Measurements from ENCODE around the gene SERPIND1. TPM values are rescaled to one million over a fixed set of nuclear protein-coding genes. Genes with fewer than 3 reads are reported as not detected.
"Not testable (repeated sequence)": the region's sequence is repeated elsewhere in the genome, so short reads cannot be mapped to it uniquely, and the experiment has no call there.

SERPIND1 gene
- total RNA-seq, 2 experiments from 2014 or later: not detected

- H3K27me3 Mint-ChIP-seq (ENCODE audit: low read depth): no peaks in the 10 kb centered on the region
- ChIA-PET POLR2A (interaction anchor here (0.9 kb wide), 1 partner anchor 45 kb away, joined by 3 read pairs; no protein-coding TSS in a partner anchor), CTCF (interaction anchor here (1.2 kb wide), 1 partner anchor 11 kb away, joined by 4 read pairs; no protein-coding TSS in a partner anchor)
- peaks cover 26% of the 10 kb centered on the region for H3K4me1 Mint-ChIP-seq (ENCODE audit: low read depth)
- peaks cover 61% of the 10 kb centered on the region for H3K36me3 Mint-ChIP-seq (ENCODE audit: low read depth)
- no peak for ATAC-seq
- H3K9me3 Mint-ChIP-seq (ENCODE audit: insufficient read depth): no peaks in the 10 kb centered on the region
- no peak for DNase-seq
- no peak overlapping the region for H3K4me3 Mint-ChIP-seq
- no peak overlapping the region for H3K27ac Mint-ChIP-seq
Measured at GRCh38 chr22:20813056-20813455, 39.1 kb downstream of the SERPIND1 start.

DNA sequence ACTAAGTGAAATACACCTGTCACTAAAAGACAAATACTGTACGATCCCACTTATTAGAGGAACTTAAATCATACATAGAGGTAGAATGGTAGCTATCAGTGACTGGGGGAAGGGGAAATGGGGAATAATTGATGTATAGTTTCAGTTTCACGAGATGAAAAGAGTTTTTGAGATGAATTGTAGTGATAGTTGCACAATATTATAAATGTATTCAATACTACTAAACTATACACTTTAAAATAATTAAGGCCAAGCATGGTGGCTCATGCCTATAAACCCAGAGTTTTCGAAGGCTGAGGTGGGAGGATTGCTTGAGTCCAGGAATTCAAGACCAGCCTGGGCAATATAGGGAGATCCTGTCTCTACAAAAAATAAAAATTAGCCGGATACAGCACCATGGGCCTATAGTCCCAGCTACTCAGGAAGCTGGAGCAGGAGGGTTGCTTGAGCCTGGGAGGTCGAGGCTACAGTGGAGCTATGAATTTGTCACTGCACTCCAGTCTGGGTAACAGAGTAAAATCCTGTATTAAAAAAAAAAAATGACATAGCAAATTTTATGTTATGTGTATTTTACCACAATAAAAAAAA, 40.4 kb downstream of the SERPIND1 start:
- Mint-ChIP-seq H3K36me3 (ENCODE audit: low read depth) (peaks cover 64% of the 10 kb centered on the region), H3K27me3 (ENCODE audit: low read depth) (no peaks in the 10 kb centered on the region), H3K9me3 (ENCODE audit: insufficient read depth) (no peaks in the 10 kb centered on the region), H3K4me1 (ENCODE audit: low read depth) (peaks cover 26% of the 10 kb centered on the region), H3K27ac (no peak overlapping the region), H3K4me3 (no peak overlapping the region)
- no peak for DNase-seq
- ChIA-PET POLR2A (no interaction called here), CTCF (interaction anchor here (0.9 to 1.2 kb wide), 3 partner anchors 10 to 30 kb away, joined by 4 to 5 read pairs (median 4); no protein-coding TSS in a partner anchor)
- no peak for ATAC-seq

GRCh38 chr22:20815477-20816050, 41.7 kb downstream of the SERPIND1 start:
- no peaks in the 10 kb centered on the region for H3K27me3 Mint-ChIP-seq (ENCODE audit: low read depth)
- no peak overlapping the region for H3K4me3 Mint-ChIP-seq
- ChIA-PET CTCF (no interaction called here), POLR2A (no interaction called here)
- H3K9me3 Mint-ChIP-seq (ENCODE audit: insufficient read depth): no peaks in the 10 kb centered on the region
- peaks cover 21% of the 10 kb centered on the region for H3K4me1 Mint-ChIP-seq (ENCODE audit: low read depth)
- H3K36me3 Mint-ChIP-seq (ENCODE audit: low read depth): peaks cover 60% of the 10 kb centered on the region
- no peak for ATAC-seq
- no peak overlapping the region for H3K27ac Mint-ChIP-seq
- no peak for DNase-seq

DNA sequence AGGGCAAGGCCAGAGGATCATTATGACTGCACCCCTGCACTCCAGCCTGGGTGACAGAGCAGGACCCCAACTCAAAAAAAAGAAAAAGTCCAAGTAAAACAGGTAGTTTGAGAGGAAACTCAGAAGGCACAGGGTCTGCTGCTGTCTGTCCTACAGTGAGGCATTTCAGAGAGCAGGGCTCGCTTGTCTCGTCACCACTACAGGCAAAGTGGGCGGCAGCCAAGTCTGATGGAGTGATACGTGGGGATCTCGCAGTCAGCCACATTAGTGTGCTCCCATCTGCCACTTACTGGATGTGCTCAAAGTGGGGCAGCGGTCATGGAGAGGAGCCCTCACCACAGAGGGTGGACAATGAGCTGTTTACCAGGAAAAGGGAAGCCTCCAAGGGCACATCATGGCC, 42.6 kb downstream of the SERPIND1 start:
- DNase-seq (no peak), ATAC-seq (no peak)
- peaks cover 11% of the 10 kb centered on the region for H3K4me1 Mint-ChIP-seq (ENCODE audit: low read depth)
- ChIA-PET CTCF (interaction anchor here (0.7 kb wide), 1 partner anchor 22 kb away, joined by 3 read pairs; no protein-coding TSS in a partner anchor), POLR2A (no interaction called here)
- no peak overlapping the region for H3K4me3 Mint-ChIP-seq
- H3K9me3 Mint-ChIP-seq (ENCODE audit: insufficient read depth): no peaks in the 10 kb centered on the region
- H3K36me3 Mint-ChIP-seq (ENCODE audit: low read depth): peaks cover 55% of the 10 kb centered on the region
- no peak overlapping the region for H3K27ac Mint-ChIP-seq
- no peaks in the 10 kb centered on the region for H3K27me3 Mint-ChIP-seq (ENCODE audit: low read depth)

- no peak overlapping the region for H3K27ac Mint-ChIP-seq
- ATAC-seq: no peak
- no peaks in the 10 kb centered on the region for H3K9me3 Mint-ChIP-seq (ENCODE audit: insufficient read depth)
- peaks cover 3% of the 10 kb centered on the region for H3K4me1 Mint-ChIP-seq (ENCODE audit: low read depth)
- CTCF ChIA-PET: no interaction called here
- H3K27me3 Mint-ChIP-seq (ENCODE audit: low read depth): no peaks in the 10 kb centered on the region
- H3K4me3 Mint-ChIP-seq: no peak overlapping the region
- no peak for DNase-seq
- POLR2A ChIA-PET: no interaction called here
- peaks cover 43% of the 10 kb centered on the region for H3K36me3 Mint-ChIP-seq (ENCODE audit: low read depth)
Measured at GRCh38 chr22:20818471-20818870, 44.6 kb downstream of the SERPIND1 start.

DNA sequence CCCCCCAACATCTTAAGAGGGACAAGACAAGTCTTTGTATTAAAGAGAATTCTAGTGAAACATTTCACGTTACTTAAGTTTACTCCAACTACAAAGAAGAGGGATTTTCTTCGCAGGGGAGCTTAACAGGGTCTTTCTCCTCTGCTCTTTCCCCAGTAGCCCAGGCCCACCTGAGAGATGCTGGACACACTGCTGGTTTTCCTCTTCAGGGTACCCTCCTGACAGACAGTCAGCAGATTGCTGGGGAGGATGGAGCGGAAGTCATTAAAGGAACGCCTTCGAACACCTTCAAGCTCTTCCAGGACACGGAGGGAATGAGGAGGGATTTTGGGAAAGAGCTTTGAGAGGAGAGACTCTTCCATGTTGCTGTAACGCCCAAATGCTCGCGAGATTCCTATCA, 45.6 kb downstream of the SERPIND1 start:
- ChIA-PET POLR2A (no interaction called here), CTCF (no interaction called here)
- H3K4me3 Mint-ChIP-seq: no peak overlapping the region
- H3K9me3 Mint-ChIP-seq (ENCODE audit: insufficient read depth): no peaks in the 10 kb centered on the region
- no peaks in the 10 kb centered on the region for H3K4me1 Mint-ChIP-seq (ENCODE audit: low read depth)
- no peaks in the 10 kb centered on the region for H3K27me3 Mint-ChIP-seq (ENCODE audit: low read depth)
- H3K27ac Mint-ChIP-seq: no peak overlapping the region
- DNase-seq: no peak
- H3K36me3 Mint-ChIP-seq (ENCODE audit: low read depth): peaks cover 40% of the 10 kb centered on the region
- ATAC-seq: no peak

DNA sequence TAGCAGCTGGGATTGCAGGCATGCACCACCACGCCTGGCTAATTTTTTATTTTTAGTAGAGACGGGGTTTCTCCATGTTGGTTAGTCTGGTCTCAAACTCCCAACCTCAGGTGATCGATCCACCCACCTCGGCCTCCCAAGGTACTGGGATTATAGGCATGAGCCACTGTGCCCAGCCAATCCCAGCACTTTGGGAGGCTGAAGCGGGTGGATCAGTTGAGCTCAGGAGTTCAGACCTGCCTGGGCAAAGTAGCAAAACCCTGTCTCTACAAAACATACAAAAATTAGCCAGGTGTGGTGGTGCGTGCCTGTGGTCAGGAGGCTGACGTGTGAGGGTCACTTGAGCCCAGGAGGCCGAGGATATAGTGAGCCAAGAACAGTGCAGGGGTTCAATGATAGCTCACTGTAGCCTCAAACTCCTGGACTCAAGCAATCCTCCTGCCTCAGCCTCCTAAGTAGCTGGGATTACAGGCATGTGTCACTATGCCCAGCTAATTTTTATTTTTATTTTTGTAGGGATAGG, 47.9 kb downstream of the SERPIND1 start:
- POLR2A ChIA-PET; H3K4me3 Mint-ChIP-seq; ATAC-seq; H3K27me3 Mint-ChIP-seq (ENCODE audit: low read depth); H3K9me3 Mint-ChIP-seq (ENCODE audit: insufficient read depth); H3K27ac Mint-ChIP-seq; DNase-seq; H3K4me1 Mint-ChIP-seq (ENCODE audit: low read depth): not testable (repeated sequence)
- CTCF ChIA-PET: interaction anchor here (1.6 kb wide), 1 partner anchor 21 kb away, joined by 3 read pairs; no protein-coding TSS in a partner anchor
- H3K36me3 Mint-ChIP-seq (ENCODE audit: low read depth): peaks cover 41% of the 10 kb centered on the region

DNA sequence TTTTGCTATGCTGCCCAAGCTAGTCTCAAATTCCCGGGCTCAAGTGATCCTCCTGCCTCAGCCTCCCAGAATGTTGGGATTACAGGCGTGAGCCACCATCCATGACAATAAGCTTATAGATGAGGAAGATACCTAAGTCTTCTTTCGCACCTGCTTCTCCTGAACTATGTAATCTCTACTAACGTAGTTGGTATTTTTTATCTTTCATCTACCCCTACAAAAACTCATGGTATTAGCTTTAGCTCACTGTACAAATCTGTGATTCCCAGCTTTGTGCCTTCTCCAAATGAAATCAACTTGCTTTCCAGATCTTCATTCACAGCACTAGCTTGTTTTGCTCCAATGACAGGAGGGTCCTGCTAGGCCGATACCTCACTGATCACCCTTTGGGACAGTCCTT, 48.3 kb downstream of the SERPIND1 start:
- Mint-ChIP-seq H3K27me3 (ENCODE audit: low read depth) (no peaks in the 10 kb centered on the region), H3K9me3 (ENCODE audit: insufficient read depth) (no peaks in the 10 kb centered on the region), H3K4me1 (ENCODE audit: low read depth) (no peaks in the 10 kb centered on the region), H3K4me3 (no peak overlapping the region), H3K36me3 (ENCODE audit: low read depth) (peaks cover 36% of the 10 kb centered on the region), H3K27ac (no peak overlapping the region)
- DNase-seq (no peak), ATAC-seq (no peak)
- ChIA-PET CTCF (interaction anchor here (1.6 kb wide), 1 partner anchor 21 kb away, joined by 3 read pairs; no protein-coding TSS in a partner anchor), POLR2A (no interaction called here)

- Mint-ChIP-seq H3K27ac (no peak overlapping the region), H3K4me1 (ENCODE audit: low read depth) (no peaks in the 10 kb centered on the region), H3K36me3 (ENCODE audit: low read depth) (peaks cover 38% of the 10 kb centered on the region), H3K4me3 (no peak overlapping the region), H3K9me3 (ENCODE audit: insufficient read depth) (no peaks in the 10 kb centered on the region), H3K27me3 (ENCODE audit: low read depth) (no peaks in the 10 kb centered on the region)
- DNase-seq (no peak), ATAC-seq (no peak)
- ChIA-PET POLR2A (no interaction called here), CTCF (interaction anchor here (1.6 kb wide), 1 partner anchor 22 kb away, joined by 3 read pairs; no protein-coding TSS in a partner anchor)
Measured at GRCh38 chr22:20823264-20823663, 49.4 kb downstream of the SERPIND1 start.

- CTCF ChIA-PET; H3K4me1 Mint-ChIP-seq (ENCODE audit: low read depth); ATAC-seq; H3K9me3 Mint-ChIP-seq (ENCODE audit: insufficient read depth); H3K27me3 Mint-ChIP-seq (ENCODE audit: low read depth); POLR2A ChIA-PET; DNase-seq; H3K4me3 Mint-ChIP-seq; H3K27ac Mint-ChIP-seq: not testable (repeated sequence)
- H3K36me3 Mint-ChIP-seq (ENCODE audit: low read depth): peaks cover 42% of the 10 kb centered on the region
Measured at GRCh38 chr22:20825216-20825615, 51.3 kb downstream of the SERPIND1 start.

- Mint-ChIP-seq H3K36me3 (ENCODE audit: low read depth) (peaks cover 44% of the 10 kb centered on the region), H3K4me3 (no peak overlapping the region), H3K9me3 (ENCODE audit: insufficient read depth) (no peaks in the 10 kb centered on the region), H3K27me3 (ENCODE audit: low read depth) (no peaks in the 10 kb centered on the region), H3K4me1 (ENCODE audit: low read depth) (no peaks in the 10 kb centered on the region), H3K27ac (peak overlapping the region; percentile 3)
- CTCF ChIA-PET: no interaction called here
- POLR2A ChIA-PET: no interaction called here
- DNase-seq (no peak), ATAC-seq (no peak)
Measured at GRCh38 chr22:20825624-20826023, 51.7 kb downstream of the SERPIND1 start.

- CTCF ChIA-PET; ATAC-seq; H3K27me3 Mint-ChIP-seq (ENCODE audit: low read depth); H3K9me3 Mint-ChIP-seq (ENCODE audit: insufficient read depth); H3K4me1 Mint-ChIP-seq (ENCODE audit: low read depth); POLR2A ChIA-PET; H3K27ac Mint-ChIP-seq; H3K4me3 Mint-ChIP-seq; DNase-seq: not testable (repeated sequence)
- peaks cover 47% of the 10 kb centered on the region for H3K36me3 Mint-ChIP-seq (ENCODE audit: low read depth)
Measured at GRCh38 chr22:20826373-20827152, 52.6 kb downstream of the SERPIND1 start.
